ENCODE results near the gene ZNF365.
"Not testable (repeated sequence)": the region's sequence is repeated elsewhere in the genome, so short reads cannot be mapped to it uniquely, and the experiment has no call there.

DNA sequence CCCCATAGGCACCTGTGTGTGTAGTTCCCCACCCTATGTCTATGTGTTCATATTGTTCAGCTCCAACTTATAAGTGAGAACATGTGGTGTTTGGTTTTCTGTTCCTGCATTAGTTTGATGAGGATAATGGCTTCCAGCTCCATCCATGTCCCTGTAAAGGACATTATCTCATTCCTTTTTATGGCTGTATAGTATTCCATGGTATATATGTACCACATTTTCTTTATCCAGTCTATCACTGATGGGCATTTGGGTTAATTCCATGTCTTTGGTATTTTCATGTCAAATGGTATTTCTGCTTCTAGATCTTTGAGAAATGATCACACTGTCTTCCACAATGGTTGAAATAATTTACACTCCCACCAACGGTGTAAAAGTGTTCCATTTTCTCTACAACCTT is 36.4 kb downstream of the ZNF365 start:
- not testable (repeated sequence) for TF ChIP-seq CTCF, POLR2A (IDR thresholded peaks at IDR 0.05)

Measured in breast epithelium (tissue), 3 donors.